ELR (cell line): ENCODE measurements around the gene MRTFA.
"Not testable (repeated sequence)": the region's sequence is repeated elsewhere in the genome, so short reads cannot be mapped to it uniquely, and the experiment has no call there.

ENCODE experiments used
- DNase-seq: peaks from one replicate; pipeline ENCODE4 v3.0.0-alpha.2; 2015; ENCODE audit warnings: low read depth

Gene MRTFA

DNA sequence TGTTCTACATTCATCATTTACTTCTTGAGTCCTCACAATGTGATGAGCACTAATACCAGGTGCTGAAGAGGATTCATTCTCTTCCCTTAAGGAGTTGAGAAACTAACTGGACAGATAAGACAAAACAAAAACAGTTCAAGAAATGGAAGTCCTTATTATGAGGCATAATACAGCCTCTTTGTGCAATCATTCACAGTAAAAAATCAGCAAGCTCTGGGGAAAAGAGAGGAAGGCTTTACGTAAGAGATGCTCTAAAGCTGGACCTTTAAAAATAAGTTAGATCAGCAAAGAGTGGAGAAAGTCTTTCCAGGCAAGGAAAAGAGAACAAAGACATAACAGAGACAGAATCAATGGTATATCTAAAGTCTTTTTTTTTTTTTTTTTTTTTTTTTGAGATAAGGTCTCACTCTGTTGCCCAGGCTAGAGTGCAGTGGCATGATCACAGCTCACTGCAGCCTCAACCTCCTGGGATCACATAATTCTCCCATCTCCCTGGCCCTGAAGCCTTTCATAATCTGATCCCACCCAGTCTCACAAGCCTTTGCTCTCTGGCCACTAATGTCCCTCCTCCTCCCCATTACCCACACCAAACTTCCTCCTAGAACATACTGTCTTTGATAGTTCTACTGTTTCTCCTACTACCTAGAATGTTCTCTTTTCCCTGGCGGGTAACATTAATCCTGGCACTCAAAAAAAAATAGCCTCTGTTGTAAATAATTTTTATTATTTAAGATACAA, 40.9 kb downstream of the MRTFA start:
- DNase-seq, result no peak

- DNase-seq, result peak; percentile 46
These were observed 41.6 kb downstream of the MRTFA start for GRCh38 chr22:40594924-40595323.

DNA sequence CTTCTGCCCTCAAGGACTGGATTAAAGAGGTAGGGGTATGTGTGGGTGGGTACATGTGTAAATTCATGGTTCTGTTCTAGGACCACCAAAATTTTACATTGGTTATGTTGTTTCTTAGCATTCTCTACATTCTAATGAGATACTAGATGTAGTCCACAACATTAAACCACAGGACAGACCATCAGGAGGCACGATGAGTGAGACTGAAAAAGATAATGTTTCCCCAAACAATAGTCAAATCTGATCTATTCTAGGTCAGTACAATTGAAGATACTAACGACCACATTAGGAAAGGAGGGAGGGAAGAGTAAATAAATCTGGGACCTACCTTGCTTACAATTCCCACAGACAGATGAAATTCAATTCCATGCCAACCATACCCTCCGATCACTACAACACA, 42.2 kb downstream of the MRTFA start:
- no peak for DNase-seq

GRCh38 chr22:40593460-40594273, 42.9 kb downstream of the MRTFA start:
- no peak for DNase-seq

- no peak for DNase-seq
These were observed 44.0 kb downstream of the MRTFA start for GRCh38 chr22:40592352-40593113.

DNA sequence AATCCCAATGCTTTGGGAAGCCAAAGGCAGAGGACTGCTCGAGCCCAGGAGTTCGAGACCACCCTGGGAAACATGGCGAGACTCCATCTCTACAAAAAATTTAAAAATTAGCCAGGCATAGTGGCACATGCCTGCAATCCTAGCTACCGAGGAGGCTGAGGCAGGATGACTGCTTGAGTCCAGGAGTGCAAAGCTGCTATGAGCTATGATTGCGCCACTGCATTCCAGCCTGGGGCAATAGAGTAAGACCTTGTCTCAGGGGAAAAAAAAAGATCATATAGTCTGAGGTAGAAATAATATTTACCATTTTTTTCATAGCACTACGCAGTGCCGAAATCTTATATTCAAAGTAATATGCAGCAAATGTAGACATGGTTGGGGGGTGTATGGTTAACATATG, 47.8 kb downstream of the MRTFA start:
- peak; percentile 79 for DNase-seq

GRCh38 chr22:40586781-40587180, 49.7 kb downstream of the MRTFA start:
- DNase-seq, result no peak

- no peak for DNase-seq
These were observed 51.2 kb downstream of the MRTFA start for GRCh38 chr22:40585310-40585751.

DNA sequence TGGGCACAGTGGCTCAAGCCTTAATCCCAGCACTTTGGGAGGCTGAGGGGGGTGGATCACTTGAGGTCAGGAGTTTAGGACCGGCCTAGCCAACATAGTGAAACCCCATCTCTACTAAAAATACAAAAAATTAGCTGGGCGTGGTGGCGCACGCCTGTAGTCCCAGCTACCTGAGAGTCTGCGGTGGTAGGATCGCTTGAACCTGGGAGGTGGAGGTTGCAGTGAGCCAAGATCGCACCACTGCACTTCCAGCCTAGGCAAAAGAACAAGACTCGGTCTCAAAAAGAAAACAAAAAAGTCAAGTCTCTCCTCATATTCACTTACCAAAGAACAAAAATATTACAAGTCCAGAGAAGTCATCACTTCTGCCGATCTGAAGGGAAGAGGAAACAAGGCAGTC, 51.8 kb downstream of the MRTFA start:
- not testable (repeated sequence) for DNase-seq

DNA sequence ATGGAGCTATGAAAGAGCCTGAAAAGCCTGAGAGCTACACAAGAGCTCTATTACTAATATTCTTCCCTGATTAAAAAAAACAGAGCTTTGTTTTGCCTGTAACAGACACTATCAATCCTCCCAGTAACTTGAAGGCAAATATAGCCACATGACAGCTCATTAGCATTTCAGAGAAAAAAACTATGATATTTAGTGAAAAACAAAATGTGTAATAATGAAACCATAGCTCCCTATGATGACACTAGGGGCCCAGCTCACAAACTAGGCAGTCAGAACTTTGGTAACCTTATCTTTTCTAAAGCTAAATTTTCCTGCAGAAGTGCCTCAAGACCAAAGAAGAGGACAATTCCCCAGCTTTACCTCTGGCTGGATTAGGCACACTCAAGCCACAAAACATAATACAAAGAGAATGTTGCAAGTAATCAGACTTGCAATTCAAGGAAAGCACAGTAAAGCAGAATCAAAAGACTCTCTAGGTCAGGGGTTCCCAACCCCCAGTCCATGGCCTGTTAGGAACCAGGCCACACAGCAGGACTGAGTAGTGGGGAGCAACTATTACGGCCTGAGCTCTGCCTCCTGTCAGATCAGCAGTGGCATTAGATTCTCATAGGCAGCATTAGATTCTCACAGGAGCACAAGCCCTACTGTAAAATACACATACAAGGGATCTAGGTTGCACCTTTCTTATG, 53.3 kb downstream of the MRTFA start:
- no peak for DNase-seq

DNA sequence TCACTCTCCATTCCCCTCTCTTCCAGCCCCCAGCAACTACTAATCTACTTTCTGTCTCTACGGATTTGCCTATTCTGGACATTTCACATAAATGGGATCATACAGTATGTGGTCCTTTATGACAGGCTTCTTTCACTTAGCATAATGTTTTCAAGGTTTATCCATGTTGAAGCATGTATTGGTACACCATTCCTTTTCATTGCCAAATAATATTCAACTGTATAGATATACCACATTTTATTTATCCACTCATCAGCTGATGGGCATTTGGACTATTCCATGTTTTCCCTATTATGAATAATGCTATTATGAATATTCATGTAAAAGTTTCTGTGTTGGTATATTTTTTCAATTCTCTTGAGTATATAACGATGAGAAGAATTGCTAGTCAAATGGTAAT, 54.5 kb downstream of the MRTFA start:
- no peak for DNase-seq

- no peak for DNase-seq
These were observed 55.9 kb downstream of the MRTFA start for GRCh38 chr22:40580631-40581030.

DNA sequence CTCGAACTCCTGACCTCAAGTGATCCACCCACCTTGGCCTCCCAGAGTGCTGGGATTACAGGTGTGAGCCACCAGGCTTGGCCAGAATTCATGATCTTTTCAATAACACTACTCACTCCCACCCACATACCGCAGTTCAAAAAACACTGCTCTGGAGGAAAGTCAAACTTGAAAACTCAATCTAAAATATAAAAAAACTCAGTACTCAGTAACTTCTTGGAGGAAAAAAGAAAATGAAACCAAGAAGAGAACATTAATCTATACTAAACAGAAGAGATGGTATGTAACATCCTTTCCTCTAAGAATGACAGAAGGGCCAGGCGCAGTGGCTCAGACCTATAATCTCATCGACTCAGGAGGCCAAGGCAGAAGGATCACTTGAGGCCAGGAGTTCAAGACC, 58.3 kb downstream of the MRTFA start:
- DNase-seq, result no peak

DNA sequence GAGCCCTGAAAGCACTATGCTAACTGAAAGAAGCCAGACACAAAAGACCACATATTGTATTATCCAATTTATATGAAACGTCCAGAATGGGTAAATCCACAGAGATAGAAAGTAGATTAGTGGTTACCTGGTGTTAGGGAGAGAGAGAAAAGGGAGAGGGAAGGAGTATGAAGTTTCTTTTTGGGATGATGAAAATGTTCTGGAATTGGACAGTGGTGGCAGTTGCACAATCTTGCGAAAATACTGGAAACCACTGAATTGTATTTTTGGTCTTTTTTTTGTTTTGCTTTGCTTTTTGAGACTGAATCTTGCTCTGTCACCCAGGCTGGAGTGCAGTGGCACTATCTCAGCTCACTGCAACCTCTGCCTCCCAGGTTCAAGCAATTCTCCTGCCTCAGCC, 63.5 kb downstream of the MRTFA start:
- DNase-seq, result no peak

DNA sequence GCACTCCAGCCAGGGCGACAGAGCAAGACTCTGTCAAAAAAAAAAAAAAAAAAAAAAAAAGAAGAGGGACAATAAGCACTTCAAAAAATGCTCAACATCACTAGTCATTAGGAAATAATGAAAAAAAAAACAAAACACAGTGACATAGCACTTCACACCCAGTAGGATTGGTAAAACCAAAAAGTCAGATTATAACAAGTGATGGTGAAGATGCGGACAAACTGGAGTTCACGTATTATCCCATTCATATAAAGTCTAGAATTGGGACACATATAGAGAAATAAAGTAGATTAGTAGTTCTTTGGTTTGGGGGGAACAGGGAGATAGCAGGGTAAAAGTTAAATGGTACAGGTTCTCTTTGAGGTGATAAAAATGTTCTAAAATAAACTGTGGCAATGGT, 64.6 kb downstream of the MRTFA start:
- no peak for DNase-seq

DNA sequence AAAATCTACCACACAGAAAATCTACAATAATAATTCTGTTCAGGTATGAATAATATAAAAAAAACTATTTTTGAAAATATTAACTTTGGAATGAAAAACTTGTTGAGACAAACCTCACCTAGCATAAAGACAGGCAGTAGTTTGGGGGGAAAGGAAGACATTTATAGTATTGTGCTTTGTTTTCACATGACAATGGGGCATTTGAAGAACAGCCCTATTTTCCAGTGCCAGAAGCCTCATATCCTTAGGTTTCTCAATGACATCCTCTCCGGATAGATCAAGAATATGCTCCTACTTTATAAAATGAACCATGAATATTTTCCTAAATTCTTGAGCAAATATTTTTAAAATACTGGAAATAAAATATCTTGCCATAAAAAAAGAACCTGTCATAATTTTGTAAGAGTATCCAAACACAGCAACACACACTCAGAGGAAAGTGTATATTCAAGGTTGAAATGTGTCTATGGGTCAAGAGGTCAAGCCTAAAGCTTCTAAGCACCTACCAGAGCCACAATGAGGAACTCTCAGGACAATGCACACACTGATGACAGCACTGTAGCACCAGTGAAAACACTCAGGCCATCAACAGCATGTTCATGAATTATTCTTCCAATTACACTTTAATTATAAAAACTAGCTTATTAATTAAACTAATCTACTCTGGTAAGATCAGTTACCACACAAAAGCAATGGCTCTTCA, 68.7 kb downstream of the MRTFA start:
- DNase-seq, result no peak

DNA sequence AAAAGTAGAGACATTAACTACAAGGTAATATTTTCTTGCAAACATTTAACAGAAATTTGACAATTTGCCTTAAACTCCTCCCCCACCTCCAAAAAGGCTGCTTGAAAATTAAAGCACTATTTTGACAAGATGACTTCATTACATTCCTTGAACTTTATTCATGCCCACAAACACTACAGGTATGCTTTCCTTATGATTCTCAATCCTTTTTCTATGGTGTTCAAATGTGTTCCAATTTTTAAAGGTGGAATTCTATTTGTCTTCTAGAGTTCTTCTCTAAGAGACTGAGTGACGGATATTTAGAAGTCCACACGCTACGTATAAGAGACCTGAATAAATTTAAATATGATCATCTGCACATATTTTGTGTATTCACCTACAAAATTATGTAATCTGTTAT, 69.4 kb downstream of the MRTFA start:
- DNase-seq, result peak; percentile 42

- DNase-seq, result no peak
These were observed 75.5 kb downstream of the MRTFA start for GRCh38 chr22:40560994-40561515.

DNA sequence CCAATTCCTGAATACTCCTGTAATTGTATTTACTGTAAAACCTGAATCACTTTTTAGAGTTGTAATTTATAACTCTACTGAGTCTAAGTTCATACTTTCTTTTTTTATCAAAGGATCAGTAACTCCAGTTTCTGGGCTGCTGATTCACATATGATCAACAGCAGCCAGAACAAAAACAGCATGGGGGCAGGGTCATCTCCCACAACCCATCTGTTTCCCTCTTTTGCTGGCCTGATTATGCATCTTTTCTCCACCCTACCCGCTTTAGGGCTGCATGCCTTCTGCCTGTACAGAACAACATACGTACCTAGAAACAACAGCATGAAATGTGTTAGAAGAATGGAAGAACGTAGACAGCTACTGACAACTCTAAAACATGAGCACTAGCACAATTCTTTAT, 76.0 kb downstream of the MRTFA start:
- peak; percentile 32 for DNase-seq

DNA sequence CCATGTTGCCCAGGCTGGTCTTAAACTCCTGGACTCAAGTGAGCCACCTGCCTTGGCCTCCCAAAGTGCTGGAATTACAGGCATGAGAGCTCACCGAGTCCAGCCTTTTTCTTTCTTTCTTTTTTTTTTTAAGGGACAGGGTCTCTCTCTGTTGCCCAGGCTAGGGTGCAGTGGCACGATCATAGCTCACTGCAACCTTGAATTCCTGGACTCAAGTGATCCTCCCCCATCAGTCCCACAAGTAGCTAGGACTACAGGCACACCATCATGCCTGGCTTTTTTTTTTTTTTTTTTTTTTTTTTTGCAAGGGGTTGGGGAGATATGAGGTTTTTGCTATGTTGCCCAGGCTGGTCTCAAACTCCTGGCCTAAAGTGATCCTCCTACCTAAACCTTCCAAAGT, 78.5 kb downstream of the MRTFA start:
- DNase-seq, result no peak

GRCh38 chr22:40556641-40557040, 79.9 kb downstream of the MRTFA start:
- DNase-seq, result no peak
